GM10847 (cell line): ENCODE data around the gene PTPRM.

Source experiments
- POLR2A ChIP-seq: IDR thresholded peaks from 2 replicates; pipeline ENCODE4 v1.6.1; 2011; ENCODE audit not compliant: insufficient read length; ENCODE audit errors: extremely low read depth

Gene PTPRM

GRCh38 chr18:7684357-7684756 is 117.2 kb downstream of the PTPRM start:
- no peak for TF ChIP-seq POLR2A

GRCh38 chr18:7684966-7685365 is 117.8 kb downstream of the PTPRM start:
- TF ChIP-seq POLR2A = no peak

- no peak for TF ChIP-seq POLR2A
Observed at GRCh38 chr18:7686278-7686677, 119.2 kb downstream of the PTPRM start.

- no peak for TF ChIP-seq POLR2A
Observed at GRCh38 chr18:7688580-7688979, 121.5 kb downstream of the PTPRM start.

- TF ChIP-seq POLR2A = no peak
Observed at GRCh38 chr18:7691206-7691605, 124.1 kb downstream of the PTPRM start.

GRCh38 chr18:7696780-7697179 is 129.7 kb downstream of the PTPRM start:
- no peak for TF ChIP-seq POLR2A

- TF ChIP-seq POLR2A = no peak
Observed at GRCh38 chr18:7697306-7697705, 130.2 kb downstream of the PTPRM start.

- no peak for TF ChIP-seq POLR2A
Observed at GRCh38 chr18:7711495-7711894, 144.4 kb downstream of the PTPRM start.

GRCh38 chr18:7720395-7720794 is 153.3 kb downstream of the PTPRM start:
- TF ChIP-seq POLR2A = no peak

- TF ChIP-seq POLR2A = no peak
Observed at GRCh38 chr18:7721532-7721931, 154.4 kb downstream of the PTPRM start.

- no peak for TF ChIP-seq POLR2A
Observed at GRCh38 chr18:7722955-7723354, 155.8 kb downstream of the PTPRM start.

GRCh38 chr18:7723558-7723957 is 156.4 kb downstream of the PTPRM start:
- TF ChIP-seq POLR2A = no peak

- TF ChIP-seq POLR2A = no peak
Observed at GRCh38 chr18:7725473-7725872, 158.4 kb downstream of the PTPRM start.

GRCh38 chr18:7725897-7726296 is 158.8 kb downstream of the PTPRM start:
- no peak for TF ChIP-seq POLR2A

GRCh38 chr18:7726522-7726921 is 159.4 kb downstream of the PTPRM start:
- no peak for TF ChIP-seq POLR2A

GRCh38 chr18:7727361-7728076 is 160.4 kb downstream of the PTPRM start:
- no peak for TF ChIP-seq POLR2A

- no peak for TF ChIP-seq POLR2A
Observed at GRCh38 chr18:7728297-7728696, 161.2 kb downstream of the PTPRM start.
